Fibroblast of gingiva (primary cell): ENCODE results near the gene GRID1.

Experiments
- DNase-seq: peaks from one replicate; pipeline ENCODE4 v3.0.0-alpha.2; 2011; ENCODE audit warnings: low read depth

Gene GRID1

GRCh38 chr10:86353506-86354485, 12.8 kb downstream of the GRID1 start:
- no peak for DNase-seq

DNA sequence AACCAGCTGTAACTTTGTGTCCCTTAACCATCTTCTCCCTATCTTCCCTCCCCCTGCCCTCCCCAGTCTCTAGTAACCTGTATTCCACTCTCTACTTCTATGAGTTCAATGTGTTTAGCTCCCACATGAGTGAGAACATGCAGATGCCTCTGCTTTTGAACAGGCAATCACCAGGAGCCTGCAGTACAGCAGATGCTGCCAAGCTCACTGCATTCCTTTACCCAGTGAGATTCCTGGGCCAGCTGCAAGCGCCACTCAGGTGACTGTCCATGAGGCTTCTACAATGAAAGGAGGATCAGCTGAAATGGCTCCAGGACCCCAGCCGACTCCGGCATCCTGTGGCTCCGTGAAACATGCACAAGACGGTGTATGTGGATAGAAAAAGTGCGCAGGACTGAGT, 15.7 kb downstream of the GRID1 start:
- DNase-seq, result no peak

GRCh38 chr10:86349940-86350630, 16.5 kb downstream of the GRID1 start:
- no peak for DNase-seq

DNA sequence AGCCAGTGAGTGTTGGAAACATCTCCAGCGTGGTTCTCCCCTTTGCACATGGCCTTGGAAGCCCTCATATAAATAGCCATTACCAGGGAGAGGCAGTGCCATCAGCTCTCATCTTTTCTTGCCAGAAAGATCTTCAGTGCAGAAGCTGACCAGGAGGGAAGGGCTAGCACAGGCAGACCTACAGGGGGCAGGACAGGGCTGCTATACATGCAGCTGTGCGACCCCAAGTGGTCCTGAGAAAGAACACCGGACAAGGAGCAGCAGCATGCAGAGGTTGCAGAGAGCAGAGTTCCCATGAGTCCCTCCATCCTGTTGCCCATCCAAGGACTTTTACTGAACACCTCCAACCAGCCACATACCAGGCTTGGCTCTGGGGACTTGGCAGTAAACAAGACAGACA, 17.1 kb downstream of the GRID1 start:
- no peak for DNase-seq

GRCh38 chr10:86348321-86349210, 18.0 kb downstream of the GRID1 start:
- DNase-seq, result no peak

- DNase-seq, result no peak
Observed at GRCh38 chr10:86347856-86348255, 18.7 kb downstream of the GRID1 start.

DNA sequence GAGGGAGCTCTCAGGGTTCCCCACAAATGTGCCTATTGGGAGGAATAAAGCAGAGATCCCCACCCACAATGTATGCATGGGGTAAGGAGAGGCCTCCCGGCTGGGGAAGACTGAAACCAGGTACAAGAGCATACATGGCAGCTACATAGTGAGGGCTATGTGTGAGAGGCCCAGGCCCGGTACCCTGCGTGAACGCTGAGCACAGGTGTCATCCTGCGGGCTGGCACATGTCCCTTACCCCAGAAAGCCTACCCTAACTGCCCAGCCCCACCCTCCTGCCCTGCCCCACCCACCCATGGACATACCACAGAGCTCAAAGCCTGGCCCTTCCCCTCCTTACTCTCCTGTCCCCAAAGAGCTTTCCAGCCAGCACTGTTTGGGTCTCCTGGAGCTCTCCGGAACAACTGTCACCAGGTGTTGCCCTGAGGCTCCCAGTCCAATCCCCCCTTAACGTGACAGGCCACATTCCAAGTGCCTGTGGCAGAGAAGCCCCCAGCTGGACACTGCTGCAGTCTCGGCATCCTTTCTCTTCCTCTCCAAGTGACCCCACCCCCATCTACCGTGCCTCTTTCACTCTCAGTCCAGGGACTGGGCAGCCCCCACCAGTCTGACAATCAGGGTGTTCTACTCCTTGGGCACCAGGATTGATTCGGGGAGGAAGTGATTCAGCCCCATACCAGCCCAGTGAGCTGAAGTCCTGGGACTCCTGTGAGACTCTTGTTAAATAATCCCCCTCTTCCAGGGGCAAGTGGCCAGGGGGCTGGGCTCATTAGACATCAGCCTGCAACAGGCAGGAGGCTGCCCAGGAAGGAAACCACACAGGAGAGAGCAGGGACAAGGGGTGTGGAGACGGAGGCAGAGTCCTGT, 19.6 kb downstream of the GRID1 start:
- DNase-seq, result no peak

GRCh38 chr10:86345859-86346798, 20.5 kb downstream of the GRID1 start:
- DNase-seq, result no peak

DNA sequence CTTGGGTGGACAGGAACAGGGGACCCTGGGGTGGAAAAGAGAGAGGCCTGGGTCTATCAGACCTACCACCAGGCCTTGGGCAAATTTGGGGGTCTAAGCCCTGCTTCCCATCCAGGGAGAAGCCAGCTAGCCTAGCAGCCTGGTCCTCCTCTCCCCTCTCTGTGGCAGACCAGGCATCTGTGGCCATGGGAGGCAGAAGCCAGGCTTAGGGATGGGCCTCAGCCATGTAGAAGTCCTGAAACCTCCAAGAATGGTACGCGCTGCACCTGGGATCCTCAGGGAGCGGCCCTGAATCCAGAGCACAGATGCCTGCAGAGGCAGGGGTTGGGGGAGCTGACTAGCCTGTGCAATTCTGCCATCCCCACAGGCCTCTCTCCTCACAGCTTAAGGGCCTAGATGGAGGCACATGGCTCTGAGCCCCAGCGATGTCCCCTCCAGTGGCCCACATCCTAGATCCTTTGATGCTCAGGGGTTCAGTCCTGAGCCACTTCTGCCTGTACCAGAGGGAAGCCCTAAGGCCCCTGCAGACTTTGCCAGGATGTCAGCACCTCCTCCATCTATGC, 21.2 kb downstream of the GRID1 start:
- no peak for DNase-seq

DNA sequence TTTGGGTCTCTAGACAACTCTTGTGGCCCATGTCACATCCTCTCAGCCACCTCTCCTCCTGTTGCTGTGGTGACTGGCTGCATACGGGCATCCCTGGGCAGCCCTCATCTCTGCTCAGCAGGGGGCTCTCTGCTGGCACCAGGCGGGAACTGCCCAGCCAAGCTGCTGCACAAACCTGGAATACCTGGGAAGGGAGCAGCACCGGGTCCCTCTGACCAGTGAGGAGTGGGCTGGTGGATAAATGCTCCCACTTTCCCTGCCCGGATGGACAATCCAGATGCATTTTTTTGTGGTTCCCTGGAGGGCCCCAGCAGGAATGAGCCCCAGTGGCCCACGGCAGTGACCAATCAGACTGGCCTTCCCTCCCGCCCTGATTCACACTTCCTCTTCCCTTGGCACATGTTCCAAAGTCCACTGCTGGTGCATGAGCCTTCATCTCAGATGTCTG, 21.9 kb downstream of the GRID1 start:
- DNase-seq, result no peak

- no peak for DNase-seq
Observed at GRCh38 chr10:86344281-86344680, 22.3 kb downstream of the GRID1 start.

DNA sequence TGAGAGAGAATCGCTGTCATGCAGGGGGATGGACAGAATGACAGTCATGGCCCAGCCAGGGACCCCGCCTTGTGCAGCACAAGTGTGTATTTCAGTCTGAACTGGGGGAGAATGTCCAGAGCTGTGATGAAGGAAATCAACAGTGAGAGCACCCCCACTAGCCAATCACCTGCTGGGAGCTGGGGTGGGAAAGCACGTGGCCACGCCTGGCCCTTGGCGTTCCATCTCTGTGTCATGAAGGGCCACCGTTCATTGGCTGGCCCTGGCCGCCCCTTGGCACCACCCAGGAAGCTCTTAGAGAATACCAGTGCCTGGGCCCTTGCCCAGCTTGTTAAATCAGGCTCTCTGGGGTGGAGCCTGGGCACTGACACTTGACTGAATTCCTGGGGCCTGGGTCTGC, 22.8 kb downstream of the GRID1 start:
- no peak for DNase-seq

DNA sequence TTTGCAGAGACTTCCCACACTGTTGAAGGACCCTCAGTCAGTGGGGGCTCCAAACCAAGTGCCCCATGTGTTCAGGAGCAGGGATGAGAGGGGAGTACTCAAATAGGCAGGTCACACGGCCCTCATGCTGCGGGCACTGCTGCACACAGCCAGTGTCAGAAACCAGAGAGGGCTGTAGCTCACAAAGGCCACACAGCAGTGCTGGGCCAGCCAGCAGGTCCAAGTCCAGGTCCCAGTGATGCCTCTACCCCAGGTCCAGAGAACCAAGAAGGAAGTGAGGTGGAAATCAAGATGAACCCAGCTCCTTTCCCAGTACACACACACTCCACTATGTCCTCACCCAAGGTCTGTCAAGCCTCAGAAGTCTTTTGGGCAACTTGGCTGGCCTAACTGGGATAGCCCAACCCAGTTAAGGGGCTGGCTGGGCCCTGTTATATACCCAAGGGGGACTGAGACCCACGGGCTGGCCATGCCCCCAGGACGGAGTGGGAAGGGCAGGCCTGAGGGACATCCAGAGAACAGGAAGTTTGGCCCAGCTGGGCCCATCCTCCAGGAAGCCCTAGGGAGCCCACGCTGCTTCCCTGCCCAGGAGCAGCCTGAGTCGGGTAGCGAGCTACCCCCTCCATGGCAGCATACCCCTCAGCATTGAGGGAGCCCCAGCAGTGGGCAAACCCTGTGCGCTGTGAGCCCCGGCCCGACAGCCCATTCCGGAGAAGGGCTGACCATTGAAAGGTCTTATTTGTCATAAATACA, 24.3 kb downstream of the GRID1 start:
- no peak for DNase-seq

DNA sequence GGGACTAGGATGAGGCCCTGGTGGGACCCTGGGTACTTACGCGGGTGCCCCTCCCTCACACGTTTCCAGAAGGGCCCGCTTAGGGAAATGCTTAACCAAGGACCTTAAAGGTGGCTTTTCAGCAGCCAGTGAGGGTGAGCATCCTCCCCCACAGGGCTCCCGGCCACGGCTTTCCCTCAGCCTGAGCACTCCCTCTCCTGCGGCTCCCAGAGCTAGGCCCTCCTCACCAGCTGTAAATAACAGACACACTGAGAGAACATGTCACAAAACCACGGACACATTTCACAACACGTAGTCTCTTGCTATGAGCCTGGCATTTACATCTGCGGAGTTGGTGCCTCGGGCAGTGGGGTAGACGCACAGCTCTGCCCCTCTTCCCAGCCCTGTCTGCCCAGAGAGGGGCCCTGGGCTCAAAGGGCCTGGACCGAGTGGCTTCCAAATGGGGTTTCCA, 25.2 kb downstream of the GRID1 start:
- DNase-seq, result no peak

- DNase-seq, result no peak
Observed at GRCh38 chr10:86340991-86341260, 25.7 kb downstream of the GRID1 start.

DNA sequence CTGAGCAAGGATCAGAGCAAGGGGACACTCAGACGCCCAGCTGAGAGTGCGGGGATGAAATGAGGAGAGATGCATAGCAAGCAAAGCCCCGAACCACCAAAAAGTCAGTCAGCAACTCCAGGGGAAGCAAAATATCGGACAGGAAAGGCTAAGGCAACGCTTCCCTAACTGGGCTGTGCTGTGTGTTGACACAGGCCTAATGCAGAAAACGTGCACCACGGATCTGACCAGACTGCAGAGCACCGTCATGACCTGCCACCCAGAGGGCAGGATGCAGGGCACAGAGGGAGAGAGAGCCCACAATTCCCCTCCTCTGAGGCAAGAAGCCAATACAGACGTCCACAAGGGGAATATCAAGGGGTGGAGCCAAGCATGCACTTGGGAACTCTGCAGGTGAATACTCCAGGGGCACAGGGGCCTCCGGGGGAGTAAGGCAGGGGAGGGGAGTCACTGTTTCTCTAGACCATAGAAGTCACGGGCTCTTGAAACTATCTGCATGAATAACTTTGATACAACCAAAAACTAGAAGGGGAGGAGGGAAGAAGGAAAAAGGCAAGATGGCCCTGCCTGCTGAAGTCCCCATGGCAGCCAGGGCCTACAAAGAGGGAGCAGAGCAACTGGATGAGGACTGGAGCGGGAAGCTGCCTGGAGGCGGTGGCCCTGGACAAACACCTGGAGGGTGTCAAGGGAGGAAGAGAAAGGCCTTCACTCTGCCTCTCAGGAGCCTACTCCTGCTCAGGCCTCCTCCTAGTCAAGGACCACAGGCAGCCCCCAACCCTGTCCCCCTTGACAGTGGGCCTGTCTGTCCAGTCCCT, 26.2 kb downstream of the GRID1 start:
- DNase-seq, result no peak

- no peak for DNase-seq
Observed at GRCh38 chr10:86339226-86339865, 27.2 kb downstream of the GRID1 start.

DNA sequence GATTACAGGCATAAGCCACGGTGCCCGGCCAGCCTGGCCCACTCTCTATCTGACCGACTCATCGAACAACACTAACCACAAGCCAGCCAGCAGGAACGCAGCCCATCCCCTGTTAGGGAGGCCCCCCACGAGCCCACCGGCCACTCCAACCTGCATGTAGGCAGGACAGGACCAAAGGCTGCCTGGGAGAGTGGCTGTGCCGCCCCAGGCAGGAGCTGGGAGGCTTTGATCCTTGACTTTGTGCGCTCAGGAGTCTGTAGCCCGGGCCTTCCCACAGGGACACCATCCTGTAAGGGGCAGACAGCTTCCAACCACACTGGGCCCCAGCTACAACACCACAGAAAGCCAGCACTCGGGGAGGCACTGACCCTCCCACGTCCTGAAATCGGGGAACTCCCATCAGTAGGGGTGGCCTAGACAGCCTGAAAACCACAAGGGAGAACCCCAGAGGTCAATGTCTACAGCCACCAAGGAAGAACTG, 29.4 kb downstream of the GRID1 start:
- no peak for DNase-seq
